SK-N-MC (cell line): ENCODE results near the gene PSEN1.

Source experiments
- EZH2 ChIP-seq: fragments of 200-600 bp; sonication (generic); IDR thresholded peaks from one replicate; pipeline ENCODE4 v1.6.1; 2017; ENCODE audit warnings: antibody characterized with exemption
- FOXP2 ChIP-seq: optimal IDR thresholded peaks from 2 replicates; pipeline ENCODE3; 2011; ENCODE audit warnings: mild to moderate bottlenecking, moderate library complexity; ENCODE audit not compliant: insufficient read depth; ENCODE audit errors: extremely low read length, control extremely low read depth

DNA sequence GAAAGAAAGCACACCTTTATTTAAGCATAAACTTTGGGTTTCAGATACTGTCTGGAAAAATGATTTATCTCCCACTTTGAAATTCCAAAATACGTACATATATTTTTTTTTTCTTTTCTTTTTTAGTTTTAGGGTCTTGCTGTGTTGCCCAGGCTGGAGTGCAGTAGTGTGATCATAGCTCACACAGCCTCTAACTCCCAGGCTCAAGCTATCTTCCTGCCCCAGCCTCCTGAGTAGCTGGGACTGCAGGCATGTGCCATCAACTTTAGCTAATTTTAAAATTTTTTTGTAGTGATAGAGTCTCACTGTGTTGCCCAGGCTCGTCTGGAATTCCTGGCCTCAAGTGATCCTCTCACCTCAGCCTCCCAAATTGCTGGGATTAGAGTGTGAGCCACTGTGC, 55.1 kb downstream of the PSEN1 start:
- TF ChIP-seq EZH2 (no peak), FOXP2 (no peak)
